ENCODE results near the gene ENTPD6.

The ENTPD6 gene

DNA sequence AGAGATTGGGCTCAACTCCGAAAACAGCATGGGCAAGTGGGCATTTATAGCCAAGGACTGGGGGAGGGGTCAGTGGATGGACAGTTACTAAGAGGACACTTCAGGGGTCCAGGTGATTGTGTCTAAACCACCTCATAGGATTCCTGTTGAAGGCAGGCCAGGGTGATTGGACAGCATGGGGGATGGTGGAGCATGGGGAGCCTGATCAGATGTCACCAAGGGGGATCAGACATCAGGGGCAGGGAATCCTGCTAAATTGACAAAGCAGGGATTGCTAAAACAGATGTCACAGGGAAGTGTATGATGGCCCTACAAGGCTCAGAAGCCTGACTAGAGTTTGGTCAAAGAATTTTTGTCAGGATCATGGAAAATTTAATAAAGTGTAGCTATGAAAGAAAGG lies 49.9 kb downstream of the ENTPD6 start:
- no peak for DNase-seq

DNA sequence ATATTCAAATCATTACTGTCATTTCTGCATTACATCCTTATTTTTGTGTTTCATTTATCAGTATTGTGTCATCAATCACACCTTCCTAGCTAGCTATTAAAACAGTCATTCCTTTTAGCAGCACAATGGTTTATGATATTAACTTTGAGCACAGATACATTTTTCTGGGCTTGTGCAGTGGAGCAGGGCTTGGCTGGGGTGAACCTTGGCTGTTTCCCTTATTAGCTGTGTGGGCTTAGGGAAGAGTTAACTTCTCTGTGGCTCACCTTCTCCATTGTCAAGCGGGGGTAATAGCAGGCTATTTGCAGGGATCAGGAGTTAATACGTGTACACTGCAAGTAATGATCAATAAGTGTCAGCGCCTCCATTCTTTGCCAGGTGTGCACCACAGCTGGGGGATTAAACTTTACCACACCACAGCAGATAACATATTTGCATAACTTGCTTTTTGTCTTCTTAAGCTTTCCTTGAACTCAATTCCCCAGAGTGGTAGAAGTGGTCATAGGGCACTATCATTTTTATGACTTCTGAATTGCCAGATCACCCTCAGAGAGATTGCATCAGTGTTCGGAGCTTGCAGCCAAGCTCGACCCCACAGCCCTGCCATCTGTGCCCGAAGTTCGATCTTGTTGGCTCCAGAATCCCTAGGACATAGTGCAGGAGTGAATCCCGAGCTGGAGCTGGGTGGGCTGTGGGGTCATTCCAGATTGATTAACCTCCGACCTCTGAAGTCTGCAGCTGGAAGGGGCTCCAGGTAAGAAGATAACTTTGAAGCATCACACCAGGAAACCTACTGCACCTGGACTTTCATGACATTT lies 50.9 kb downstream of the ENTPD6 start:
- no peak for DNase-seq

- no peak for DNase-seq
These were observed 51.5 kb downstream of the ENTPD6 start for GRCh38 chr20:25247000-25247517.

DNA sequence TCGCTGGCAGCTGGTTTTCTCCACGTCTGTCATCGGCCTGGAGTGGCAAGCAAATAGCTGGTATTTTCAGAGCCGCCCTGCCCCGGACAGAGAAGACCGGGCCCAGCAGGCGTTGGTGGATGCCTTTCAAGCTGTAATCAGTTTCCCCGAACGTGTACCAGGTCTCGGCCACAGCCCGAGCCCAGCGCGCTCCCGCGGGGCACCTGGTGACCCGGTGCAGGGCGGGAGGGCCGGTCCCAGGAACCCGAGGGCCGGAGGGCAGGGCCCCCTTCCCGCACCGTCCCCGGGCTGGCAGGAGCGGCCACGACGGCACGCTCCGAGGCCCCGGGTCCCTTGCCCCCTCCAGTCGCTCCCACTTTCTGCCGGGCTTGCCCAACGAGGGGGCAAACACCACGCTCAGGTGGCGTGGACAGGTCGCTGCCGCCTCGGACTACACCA lies 52.0 kb downstream of the ENTPD6 start:
- no peak for DNase-seq

GRCh38 chr20:25247956-25248785 lies 52.7 kb downstream of the ENTPD6 start, which contains the start of gene PYGB:
Gene PYGB, plus strand, starts transcription at chr20:25248085. Its CDS starts 94 bp downstream, at chr20:25248179.
- peak; percentile 52 for DNase-seq

DNA sequence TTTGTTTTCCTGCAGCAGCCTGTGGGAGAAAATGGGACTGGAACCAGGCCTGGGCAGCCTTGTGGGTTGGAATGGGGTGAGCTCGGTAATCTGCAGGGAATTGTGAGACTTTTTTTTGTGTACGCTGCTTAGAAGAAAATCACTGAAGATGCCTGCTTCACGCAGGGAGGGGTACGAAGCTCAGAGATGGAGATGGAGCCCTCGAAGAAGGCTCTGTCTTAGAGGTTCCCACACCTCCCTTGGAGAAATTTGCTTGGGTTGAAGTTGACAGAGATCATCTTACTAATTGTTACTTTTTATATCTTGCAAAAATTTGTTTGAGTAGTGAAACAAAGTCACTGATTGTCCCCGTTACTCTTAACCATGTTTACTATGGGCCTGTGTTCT lies 53.3 kb downstream of the ENTPD6 start:
- DNase-seq: no peak

DNA sequence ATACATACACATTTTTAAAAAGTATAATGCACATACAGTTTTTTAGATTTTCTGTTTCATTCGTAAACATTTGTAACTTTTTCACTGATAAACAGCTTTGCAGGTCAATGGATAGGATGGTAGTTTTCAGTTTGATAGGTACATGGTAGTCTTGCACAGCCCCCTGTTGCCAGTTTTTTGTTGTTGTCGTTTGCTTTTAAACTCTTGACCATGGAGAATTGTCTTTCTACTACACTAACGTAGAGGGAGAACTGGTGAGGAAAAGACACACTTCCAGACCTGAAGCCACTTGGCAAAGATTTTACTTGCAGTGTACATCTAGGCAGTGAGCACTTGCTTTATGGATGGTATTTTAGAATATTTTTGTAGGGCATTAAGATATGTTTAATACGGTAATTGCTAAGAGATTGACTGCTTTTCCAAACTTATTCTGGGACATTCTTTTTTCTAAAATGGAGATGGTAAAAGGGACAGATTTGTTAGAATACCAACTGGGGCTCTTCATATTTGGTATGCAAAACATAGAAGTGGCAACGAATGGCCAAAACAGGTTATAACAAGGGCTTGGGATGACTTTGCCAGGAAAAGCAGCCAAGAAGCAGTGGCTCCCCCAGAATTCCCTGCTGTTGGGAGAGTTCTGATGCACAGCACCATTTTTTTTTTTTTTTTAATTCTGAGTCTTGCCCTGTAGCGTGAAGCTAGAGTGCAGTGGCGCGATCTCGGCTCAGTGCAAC lies 53.9 kb downstream of the ENTPD6 start:
- DNase-seq: peak; percentile 27

DNA sequence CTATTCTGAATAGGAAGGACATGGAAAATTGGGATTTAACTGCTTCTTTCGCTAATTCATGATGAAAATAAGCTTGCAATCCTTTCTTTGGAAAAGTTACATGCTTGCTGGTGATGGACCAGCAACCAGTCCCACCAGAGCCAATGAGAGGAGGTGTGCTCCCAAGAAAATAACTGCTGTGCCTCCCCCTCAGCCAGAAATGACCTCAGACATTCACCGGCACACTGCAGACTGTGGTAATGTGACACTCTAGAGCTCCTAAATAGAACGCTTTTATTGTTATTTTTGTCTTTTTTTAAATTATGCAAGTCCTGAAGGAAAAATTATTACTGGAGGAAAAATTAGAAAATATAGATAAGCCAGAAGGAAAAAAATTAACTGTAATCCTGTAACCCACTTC lies 55.0 kb downstream of the ENTPD6 start:
- no peak for DNase-seq

GRCh38 chr20:25251019-25251418 lies 55.5 kb downstream of the ENTPD6 start:
- no peak for DNase-seq

DNA sequence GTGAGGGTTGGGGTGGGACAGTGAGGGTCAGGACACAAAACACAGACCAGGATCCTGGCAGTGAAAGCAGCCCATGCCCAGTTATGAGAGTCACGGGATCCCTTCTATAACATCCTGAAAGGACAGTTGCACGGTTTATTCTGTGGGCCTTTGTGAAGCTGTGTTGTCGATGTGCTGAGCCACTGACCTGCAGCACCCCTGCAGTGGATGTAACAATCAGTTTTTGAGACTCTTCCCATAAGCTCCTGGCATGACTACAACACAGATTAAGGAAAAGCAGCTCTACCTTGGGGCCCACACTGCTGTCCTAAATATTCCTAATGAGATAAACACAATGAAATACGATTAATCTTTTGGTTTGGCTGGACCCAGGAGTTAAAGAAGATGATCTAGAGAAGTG lies 56.0 kb downstream of the ENTPD6 start:
- DNase-seq: no peak

DNA sequence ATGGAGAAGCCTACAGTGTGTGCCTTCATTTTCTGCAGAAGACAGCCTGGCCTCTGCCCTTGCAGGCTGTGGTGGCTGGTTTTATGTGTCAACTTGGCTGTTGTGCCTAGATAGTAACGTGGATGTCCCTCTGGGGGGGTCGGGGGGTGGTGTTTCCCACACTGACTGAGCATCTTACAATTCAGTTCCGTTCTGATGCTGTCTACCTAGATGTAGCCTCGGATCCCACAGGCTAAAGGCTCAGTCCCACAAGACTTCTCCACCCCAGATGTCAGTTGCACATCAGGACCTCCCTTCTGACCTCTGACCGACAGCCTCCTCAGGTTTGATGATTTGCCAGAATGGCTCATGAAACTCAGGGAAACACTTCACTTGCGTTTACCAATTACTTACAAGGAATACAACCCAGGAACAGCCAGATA lies 56.7 kb downstream of the ENTPD6 start:
- DNase-seq: no peak

GRCh38 chr20:25252686-25253421 lies 57.3 kb downstream of the ENTPD6 start:
- DNase-seq: no peak

DNA sequence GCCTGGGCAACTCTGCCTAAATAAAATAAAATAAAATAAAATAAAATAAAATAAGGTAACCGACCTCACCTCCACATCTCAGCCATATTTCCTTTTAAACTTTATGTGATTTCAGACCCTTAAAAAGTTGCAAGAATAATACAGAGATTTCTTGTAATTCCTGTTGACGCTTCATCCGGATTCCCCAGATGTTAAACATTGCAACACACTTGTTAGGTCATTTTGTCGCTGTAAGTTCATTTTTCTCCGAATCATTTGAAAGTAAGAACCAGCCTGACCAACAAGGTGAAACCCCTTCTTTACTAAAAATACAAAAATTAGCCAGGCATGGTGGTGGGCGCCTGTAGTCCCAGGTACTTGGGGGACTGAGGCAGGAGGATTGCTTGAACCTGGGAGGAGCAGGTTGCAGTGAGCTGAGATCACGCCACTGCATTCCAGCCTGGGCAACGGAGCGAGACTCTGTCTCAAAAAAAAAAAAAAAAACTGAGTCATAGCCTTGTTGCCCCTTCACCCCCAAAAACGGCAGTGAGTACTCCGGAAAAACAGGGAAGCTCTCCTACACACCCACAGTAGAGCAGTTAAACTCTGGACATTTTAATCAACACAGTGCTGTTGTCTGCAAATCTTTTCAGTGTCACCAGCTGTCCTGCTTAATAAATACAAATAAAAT lies 58.2 kb downstream of the ENTPD6 start:
- no peak for DNase-seq

GRCh38 chr20:25254571-25254970 lies 59.1 kb downstream of the ENTPD6 start:
- DNase-seq: no peak

- DNase-seq: no peak
These were observed 59.6 kb downstream of the ENTPD6 start for GRCh38 chr20:25254986-25255680.

GRCh38 chr20:25256226-25256859 lies 60.8 kb downstream of the ENTPD6 start:
- no peak for DNase-seq

- no peak for DNase-seq
These were observed 61.6 kb downstream of the ENTPD6 start for GRCh38 chr20:25257130-25257529.

DNA sequence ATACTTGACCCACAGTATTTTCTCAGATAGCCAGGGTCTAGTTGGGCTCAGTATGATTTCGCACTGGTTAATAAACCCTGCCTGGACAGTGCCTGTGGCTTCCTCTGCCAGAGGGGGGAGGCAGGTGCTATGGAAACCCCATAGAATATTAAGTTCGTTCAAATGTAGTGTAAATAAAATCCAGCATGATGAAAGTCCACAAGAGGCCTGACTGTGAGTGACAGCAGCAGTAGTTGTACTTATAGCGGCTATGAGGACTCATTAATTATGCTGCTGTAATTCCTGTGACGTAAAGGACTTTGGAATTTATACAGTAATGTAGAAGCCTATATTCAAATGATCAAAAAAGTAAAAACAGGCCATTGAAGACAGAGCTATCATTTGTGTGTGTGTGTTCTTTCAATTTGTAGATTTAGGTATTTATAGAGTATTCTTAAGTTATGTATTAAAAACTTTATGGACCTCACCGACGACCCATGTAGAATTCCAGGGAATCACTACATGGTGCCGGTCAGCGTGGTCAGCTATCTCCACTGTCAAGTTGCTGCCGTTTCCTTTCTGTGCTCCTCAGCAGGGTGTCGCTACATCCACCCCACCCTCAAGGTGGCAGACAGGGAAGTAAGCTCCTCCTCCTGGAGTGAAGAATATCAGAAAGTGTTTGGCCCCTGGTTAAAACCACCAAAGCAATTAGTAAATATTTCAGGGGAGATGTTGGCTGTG lies 62.4 kb downstream of the ENTPD6 start:
- DNase-seq: no peak

- DNase-seq: no peak
These were observed 62.9 kb downstream of the ENTPD6 start for GRCh38 chr20:25258476-25258805.

DNA sequence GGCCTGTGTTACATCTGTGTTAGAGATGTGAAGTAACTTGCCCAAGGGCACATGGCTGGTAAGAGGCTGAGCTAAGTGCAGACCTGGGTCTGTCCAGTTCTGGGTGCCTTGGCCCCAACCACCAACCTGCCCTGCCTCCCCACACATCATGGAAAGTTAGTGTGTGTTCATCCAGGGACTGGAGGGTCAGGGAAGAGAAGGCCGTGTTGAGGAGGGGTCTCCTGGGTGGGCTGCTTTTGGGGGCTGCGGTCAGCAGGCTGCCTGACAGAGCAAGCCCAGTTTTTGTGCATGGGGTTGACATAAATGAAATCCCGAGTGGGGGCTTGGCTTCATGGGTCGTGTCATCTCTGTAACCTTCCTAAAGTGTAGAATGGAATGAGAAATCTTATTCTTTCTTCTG lies 63.3 kb downstream of the ENTPD6 start:
- DNase-seq: no peak

Measured in DMS79 (cell line).